HUES64 (cell line): ENCODE measurements around the gene NPPC. TPM values are rescaled to one million over a fixed set of nuclear protein-coding genes. Genes with fewer than 3 reads are reported as not detected.

ENCODE experiments used
- H3K27ac ChIP-seq: 2 replicates; pipeline ENCODE4 v1.7.0; 2013; ENCODE audit warnings: low read depth, low read length, inconsistent platforms
- H3K27me3 ChIP-seq: 2 replicates; pipeline ENCODE4 v1.6.1; 2013; ENCODE audit warnings: mild to moderate bottlenecking, low read length; ENCODE audit not compliant: insufficient read depth
- H3K36me3 ChIP-seq: 2 replicates; pipeline ENCODE4 v1.6.1; 2013; ENCODE audit warnings: mild to moderate bottlenecking, low read length; ENCODE audit not compliant: insufficient read depth
- H3K4me1 ChIP-seq: 2 replicates; pipeline ENCODE4 v1.6.1; 2013; ENCODE audit warnings: mild to moderate bottlenecking, low read length, moderate library complexity; ENCODE audit not compliant: insufficient read depth
- H3K4me3 ChIP-seq: 2 replicates; pipeline ENCODE4 v1.5.1; 2013; ENCODE audit warnings: mild to moderate bottlenecking, low read length, moderate library complexity
- H3K9ac ChIP-seq: 2 replicates; pipeline ENCODE4 v1.6.1; 2013; ENCODE audit warnings: mild to moderate bottlenecking, low read depth, low read length
- H3K9me3 ChIP-seq: 2 replicates; pipeline ENCODE4 v1.6.1; 2013; ENCODE audit warnings: low read depth, low read length; ENCODE audit not compliant: insufficient read depth
- WGBS: fragments of 150-250, 120-280 bp; methylation state at CpG from one replicate; pipeline ENCODE4 v1.1.7; 2013; ENCODE audit warnings: missing lambda C conversion rate; 5-methylcytosine and 5-hydroxymethylcytosine counted together
- polyA plus RNA-seq, 2 experiments: library from polyadenylated mRNA; stranded (reverse); fragments of 50-300 nt; gene quantifications; one replicate each; pipeline ENCODE4 v1.2.3, GENCODE V29; 2013

The NPPC gene
- polyA plus RNA-seq (2013, experiment 1 of 2), result 1.6 TPM
- 1.4 TPM for polyA plus RNA-seq (2013, experiment 2 of 2)

GRCh38 chr2:231926180-231926741, at the start of gene NPPC:
Gene NPPC (minus strand): TSS chr2:231926396. CDS start chr2:231926249, 147 bp downstream.
- Histone ChIP-seq H3K27me3 (peaks cover 63% of the 10 kb centered on the region), H3K4me3 (peak within 1 kb of the TSS; percentile 58), H3K27ac (no peak within 1 kb of the TSS), H3K9ac (peak within 1 kb of the TSS; percentile 29; the same call in 1 of the 2 replicates), H3K36me3 (no peaks in the 10 kb centered on the region), H3K4me1 (peaks cover 3% of the 10 kb centered on the region; the same call in 1 of the 2 replicates), H3K9me3 (no peaks in the 10 kb centered on the region)
- WGBS, result under 1% methylated on average over 54 of the region's 54 CpGs

GRCh38 chr2:231975001-231975400, 48.8 kb upstream of the NPPC start:
- Histone ChIP-seq H3K27ac (no peak overlapping the region), H3K4me3 (no peak overlapping the region), H3K27me3 (no peaks in the 10 kb centered on the region), H3K36me3 (no peaks in the 10 kb centered on the region), H3K9ac (no peak overlapping the region), H3K4me1 (no peaks in the 10 kb centered on the region), H3K9me3 (no peaks in the 10 kb centered on the region)
- 100% methylated on average over 1 of the region's 2 CpGs for WGBS

- H3K9me3 ChIP-seq, result peaks cover 4% of the 10 kb centered on the region; the same call in 1 of the 2 replicates
- H3K4me1 ChIP-seq, result no peaks in the 10 kb centered on the region
- H3K36me3 ChIP-seq, result 0 out of 2 replicates have a peak, but pooled peaks cover 2% of the 10 kb centered on the region
- H3K4me3 ChIP-seq, result no peak overlapping the region
- 100% methylated on average over 2 of the region's 3 CpGs for WGBS
- H3K9ac ChIP-seq, result no peak overlapping the region
- H3K27me3 ChIP-seq, result no peaks in the 10 kb centered on the region
- H3K27ac ChIP-seq, result no peak overlapping the region
Observed at GRCh38 chr2:231970461-231970860, 44.3 kb upstream of the NPPC start.

GRCh38 chr2:231968820-231969219, 42.6 kb upstream of the NPPC start:
- Histone ChIP-seq H3K27me3 (no peaks in the 10 kb centered on the region), H3K9ac (no peak overlapping the region), H3K27ac (no peak overlapping the region), H3K4me1 (no peaks in the 10 kb centered on the region), H3K36me3 (0 out of 2 replicates have a peak, but pooled peaks cover 2% of the 10 kb centered on the region), H3K4me3 (no peak overlapping the region), H3K9me3 (peaks cover 4% of the 10 kb centered on the region; the same call in 1 of the 2 replicates)
- WGBS, result 97% methylated on average over 6 of the region's 6 CpGs

- no peak overlapping the region for H3K4me3 ChIP-seq
- H3K4me1 ChIP-seq, result no peaks in the 10 kb centered on the region
- WGBS, result 82% methylated on average over 4 of the region's 4 CpGs
- H3K27ac ChIP-seq, result no peak overlapping the region
- no peaks in the 10 kb centered on the region for H3K27me3 ChIP-seq
- 0 out of 2 replicates have a peak, but pooled peaks cover 2% of the 10 kb centered on the region for H3K36me3 ChIP-seq
- no peak overlapping the region for H3K9ac ChIP-seq
- peaks cover 4% of the 10 kb centered on the region; the same call in 1 of the 2 replicates for H3K9me3 ChIP-seq
Observed at GRCh38 chr2:231966886-231967285, 40.7 kb upstream of the NPPC start.

GRCh38 chr2:231965102-231965501, 38.9 kb upstream of the NPPC start:
- Histone ChIP-seq H3K27me3 (no peaks in the 10 kb centered on the region), H3K9ac (no peak overlapping the region), H3K9me3 (peaks cover 4% of the 10 kb centered on the region; the same call in 1 of the 2 replicates), H3K27ac (no peak overlapping the region), H3K36me3 (0 out of 2 replicates have a peak, but pooled peaks cover 2% of the 10 kb centered on the region), H3K4me1 (no peaks in the 10 kb centered on the region), H3K4me3 (no peak overlapping the region)
- WGBS, result 100% methylated on average over 1 of the region's 1 CpG

GRCh38 chr2:231961349-231962166, 35.4 kb upstream of the NPPC start, which contains the start of gene DIS3L2:
Gene DIS3L2 (plus strand): TSS chr2:231961713. CDS start chr2:232014928, 53,215 bp downstream.
- WGBS, result under 1% methylated on average over 83 of the region's 83 CpGs
- H3K9me3 ChIP-seq, result no peaks in the 10 kb centered on the region; the same call in 1 of the 2 replicates

GRCh38 chr2:231960810-231961348, 34.7 kb upstream of the NPPC start:
- peak overlapping the region; percentile 90 for H3K9ac ChIP-seq
- H3K4me1 ChIP-seq, result no peaks in the 10 kb centered on the region
- no peaks in the 10 kb centered on the region for H3K27me3 ChIP-seq
- peak overlapping the region; percentile 79 for H3K27ac ChIP-seq
- H3K9me3 ChIP-seq, result no peaks in the 10 kb centered on the region; the same call in 1 of the 2 replicates
- 69% methylated on average over 18 of the region's 18 CpGs for WGBS
- H3K36me3 ChIP-seq, result no peaks in the 10 kb centered on the region
- peak overlapping the region; percentile 100 for H3K4me3 ChIP-seq

More at GRCh38 chr2:231961349-231962166, 35.4 kb upstream of the NPPC start, which contains the start of gene DIS3L2:
- Histone ChIP-seq H3K4me1 (no peaks in the 10 kb centered on the region), H3K4me3 (peak within 1 kb of the TSS; percentile 100), H3K27me3 (no peaks in the 10 kb centered on the region), H3K27ac (peak within 1 kb of the TSS; percentile 79), H3K9ac (peak within 1 kb of the TSS; percentile 90), H3K36me3 (no peaks in the 10 kb centered on the region)

GRCh38 chr2:231957913-231958763, 31.9 kb upstream of the NPPC start:
- no peak overlapping the region for H3K9ac ChIP-seq
- 77% methylated on average over 4 of the region's 4 CpGs for WGBS
- no peaks in the 10 kb centered on the region; the same call in 1 of the 2 replicates for H3K9me3 ChIP-seq
- no peaks in the 10 kb centered on the region; the same call in 1 of the 2 replicates for H3K4me1 ChIP-seq
- no peak overlapping the region for H3K4me3 ChIP-seq
- H3K36me3 ChIP-seq, result no peaks in the 10 kb centered on the region
- no peak overlapping the region for H3K27ac ChIP-seq
- no peaks in the 10 kb centered on the region for H3K27me3 ChIP-seq

- Histone ChIP-seq H3K9me3 (peaks cover 4% of the 10 kb centered on the region; the same call in 1 of the 2 replicates), H3K27ac (no peak overlapping the region), H3K4me3 (no peak overlapping the region), H3K9ac (no peak overlapping the region), H3K36me3 (no peaks in the 10 kb centered on the region), H3K27me3 (no peaks in the 10 kb centered on the region), H3K4me1 (no peaks in the 10 kb centered on the region; the same call in 1 of the 2 replicates)
- 85% methylated on average over 8 of the region's 8 CpGs for WGBS
Observed at GRCh38 chr2:231955758-231956472, 29.7 kb upstream of the NPPC start.
